Measurements from ENCODE around the gene TAP1. TPM values are rescaled to one million over a fixed set of nuclear protein-coding genes. Genes with fewer than 3 reads are reported as not detected.

The TAP1 gene
- total and polyA plus RNA-seq, 9 of the 15 experiments (the other 6 are each of a cell fraction or from before 2014, with no cell fraction given): 1.3 to 6.0 (median 4.2) TPM

- no peaks in the 10 kb centered on the region for H3K79me2 ChIP-seq (ENCODE audit: control insufficient read depth, insufficient read depth, low read length)
- DNase-seq (ENCODE audit: extremely low read depth in 1 of 4, low spot score in 3 of 4) (no peak), FAIRE-seq (no peak), ATAC-seq (no peak)
- no peak overlapping the region for H3K4me3 ChIP-seq
- H3K36me3 ChIP-seq (ENCODE audit: control insufficient read depth, insufficient read depth, low read length): no peaks in the 10 kb centered on the region
- TF ChIP-seq, protein P1, sequence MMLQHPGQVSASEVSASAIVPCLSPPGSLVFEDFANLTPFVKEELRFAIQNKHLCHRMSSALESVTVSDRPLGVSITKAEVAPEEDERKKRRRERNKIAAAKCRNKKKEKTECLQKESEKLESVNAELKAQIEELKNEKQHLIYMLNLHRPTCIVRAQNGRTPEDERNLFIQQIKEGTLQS (IDR thresholded peaks at IDR 0.05): 0 out of 2 replicates have a peak, but pooled peaks have one; percentile 25
- TF ChIP-seq, protein P1 (CRISPR knock-in tag; conservative IDR thresholded peaks at IDR 0.05): no peak
- TF ChIP-seq, protein P2, sequence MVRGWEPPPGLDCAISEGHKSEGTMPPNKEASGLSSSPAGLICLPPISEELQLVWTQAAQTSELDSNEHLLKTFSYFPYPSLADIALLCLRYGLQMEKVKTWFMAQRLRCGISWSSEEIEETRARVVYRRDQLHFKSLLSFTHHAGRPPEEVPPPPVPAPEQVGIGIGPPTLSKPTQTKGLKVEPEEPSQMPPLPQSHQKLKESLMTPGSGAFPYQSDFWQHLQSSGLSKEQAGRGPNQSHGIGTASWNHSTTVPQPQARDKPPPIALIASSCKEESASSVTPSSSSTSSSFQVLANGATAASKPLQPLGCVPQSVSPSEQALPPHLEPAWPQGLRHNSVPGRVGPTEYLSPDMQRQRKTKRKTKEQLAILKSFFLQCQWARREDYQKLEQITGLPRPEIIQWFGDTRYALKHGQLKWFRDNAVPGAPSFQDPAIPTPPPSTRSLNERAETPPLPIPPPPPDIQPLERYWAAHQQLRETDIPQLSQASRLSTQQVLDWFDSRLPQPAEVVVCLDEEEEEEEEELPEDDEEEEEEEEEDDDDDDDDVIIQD (CRISPR knock-in tag; IDR thresholded peaks at IDR 0.05): no peak
- TF ChIP-seq ZNF740 (CRISPR knock-in tag; IDR thresholded peaks at IDR 0.05) (no peak), ZNF740 (tag; IDR thresholded peaks at IDR 0.05) (no peak), CEBPG (CRISPR knock-in tag; IDR thresholded peaks at IDR 0.05) (peak; percentile 34; the same call in 1 of the 2 replicates), CEBPG (tag; conservative IDR thresholded peaks at IDR 0.05 in 1 of 2, IDR thresholded peaks at IDR 0.05 in 1 of 2) (peak in 1 of 2 experiments; percentile 57; a peak in 1 of 4 replicates)
- TF ChIP-seq, protein P3, sequence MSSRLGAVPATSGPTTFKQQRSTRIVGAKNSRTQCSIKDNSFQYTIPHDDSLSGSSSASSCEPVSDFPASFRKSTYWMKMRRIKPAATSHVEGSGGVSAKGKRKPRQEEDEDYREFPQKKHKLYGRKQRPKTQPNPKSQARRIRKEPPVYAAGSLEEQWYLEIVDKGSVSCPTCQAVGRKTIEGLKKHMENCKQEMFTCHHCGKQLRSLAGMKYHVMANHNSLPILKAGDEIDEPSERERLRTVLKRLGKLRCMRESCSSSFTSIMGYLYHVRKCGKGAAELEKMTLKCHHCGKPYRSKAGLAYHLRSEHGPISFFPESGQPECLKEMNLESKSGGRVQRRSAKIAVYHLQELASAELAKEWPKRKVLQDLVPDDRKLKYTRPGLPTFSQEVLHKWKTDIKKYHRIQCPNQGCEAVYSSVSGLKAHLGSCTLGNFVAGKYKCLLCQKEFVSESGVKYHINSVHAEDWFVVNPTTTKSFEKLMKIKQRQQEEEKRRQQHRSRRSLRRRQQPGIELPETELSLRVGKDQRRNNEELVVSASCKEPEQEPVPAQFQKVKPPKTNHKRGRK (tag; IDR thresholded peaks at IDR 0.05): no peak
- H3K27me3 ChIP-seq (ENCODE audit: control insufficient read depth in 2 of 2, insufficient read depth in 2 of 2, low read length in 2 of 2): peaks cover 18 to 22% of the 10 kb centered on the region in 2 experiments; a peak in 4 of 5 replicates
- no peaks in the 10 kb centered on the region for H3K9me3 ChIP-seq (replicated peaks; ENCODE audit: control insufficient read depth, insufficient read depth, low read depth, low read length)
- ChIA-PET POLR2A (no interaction called here), CTCF (ENCODE audit: low intra/inter-chr PET ratio) (interaction anchor here (0.8 to 3.8 kb wide), 2 partner anchors 27 to 39 kb away, joined by 3 to 66 read pairs; partner anchors contain the start of gene TAP2)
- H4K20me1 ChIP-seq (replicated peaks; ENCODE audit: control insufficient read depth, insufficient read depth, low read length): no peaks in the 10 kb centered on the region
- no peak overlapping the region for H3K27ac ChIP-seq (ENCODE audit: extremely low read depth, low read depth, low read length)
- WGBS (ENCODE audit: insufficient coverage, low coverage, missing lambda C conversion rate): 4% methylated on average over 10 of the region's 10 CpGs
- intact Hi-C loops (cut with micrococcal nuclease): loop anchor here (5.0 kb wide), 3 partner anchors 39 to 164 kb away; no protein-coding TSS in a partner anchor
- BruUV-seq (replicated peaks): no TSS peak
- H3K4me1 ChIP-seq (replicated peaks in 1 of 2; ENCODE audit: control insufficient read depth in 2 of 2, insufficient read depth in 2 of 2, low read length in 2 of 2): no peaks in the 10 kb centered on the region; a peak in 1 of 5 replicates
- no peak overlapping the region for H3K9ac ChIP-seq (ENCODE audit: insufficient read depth in 1 of 2, low read depth in 2 of 2, low read length in 2 of 2)
- H3K4me2 ChIP-seq (ENCODE audit: insufficient read depth, low read length): no peak overlapping the region
- H3K9me1 ChIP-seq (ENCODE audit: control insufficient read depth, insufficient read depth, low read length): no peaks in the 10 kb centered on the region
- H2AFZ ChIP-seq (ENCODE audit: low read depth, low read length): no peak overlapping the region
- in situ Hi-C loops (cut with MboI): no loop called here
Measured at GRCh38 chr6:32865724-32866443, 12.4 kb upstream of the TAP1 start.

All from K562 (cell line).